Uterus (tissue), 4 donors: Measurements from ENCODE around the gene CUL4B. TPM values are rescaled to one million over a fixed set of nuclear protein-coding genes. Genes with fewer than 3 reads are reported as not detected.

Experiments
- DNase-seq, 2 donors: peaks; one replicate each; pipeline ENCODE4 v3.0.0-alpha.2; 2019 to 2020
- H3K27ac ChIP-seq, 2 donors: fragments of 200-600 bp; sonication (generic); 1 replicate in 1 of 2; 2 replicates in 1 of 2; pipeline ENCODE4 v1.5.1; 2016 to 2018
- H3K27me3 ChIP-seq, 2 donors: fragments of 200-600 bp; sonication (generic); one replicate each; pipeline ENCODE4 v1.5.1; 2018 to 2019; ENCODE audit warnings: control low read depth in 1 of 2
- H3K36me3 ChIP-seq, 2 donors: fragments of 200-600 bp; sonication (generic); one replicate each; pipeline ENCODE4 v1.5.1; 2019; ENCODE audit warnings: control low read depth in 1 of 2
- H3K4me1 ChIP-seq, 2 donors: fragments of 200-600 bp; sonication (generic); one replicate each; pipeline ENCODE4 v1.5.1; 2018 to 2019; ENCODE audit warnings: control low read depth in 1 of 2
- H3K4me3 ChIP-seq, 2 donors: fragments of 200-600 bp; sonication (generic); 1 replicate in 1 of 2; 2 replicates in 1 of 2; pipeline ENCODE4 v1.5.1; 2018 to 2019; ENCODE audit warnings: mild to moderate bottlenecking in 1 of 2
- H3K9me3 ChIP-seq, 2 donors: fragments of 200-600 bp; sonication (generic); one replicate each; pipeline ENCODE4 v1.5.1; 2019; ENCODE audit warnings: control low read depth in 1 of 2
- POLR2A ChIP-seq, 2 donors: fragments of 450-650 bp; IDR thresholded peaks; one replicate each; pipeline ENCODE4 v1.6.1; 2016; ENCODE audit warnings: antibody characterized with exemption in 2 of 2, mild to moderate bottlenecking in 1 of 2, moderate library complexity in 1 of 2
- intact Hi-C: fragments of 100-400 bp; cut with DNase I; formaldehyde crosslinking; loops from one replicate; pipeline ENCODE4 v1.15.1; 2023; ENCODE audit warnings: low total_unique reads
- total RNA-seq, 4 donors: library from RNA; depleted of rRNA in 3 of 4; stranded (reverse); fragments of >200 nt in 3 of 4; gene quantifications; one replicate each; pipeline versions ENCODE4 v1.1.0 to v1.2.4, GENCODE V29; 2014 to 2023
- TF ChIP-seq, protein P1 (sequence below), 4 experiments: fragments of 200-600 bp in 2 of 4; fragments of 450-650 bp in 2 of 4; sonication (generic) in 2 of 4; IDR thresholded peaks; one replicate each; pipeline ENCODE4 v1.5.1; 2016 to 2019; ENCODE audit warnings: antibody characterized with exemption in 4 of 4, mild to moderate bottlenecking in 2 of 4, moderate library complexity in 1 of 4
- donor health status: DM: yes; HTN: yes; CAD: no.

The CUL4B gene
- total RNA-seq, 4 donors from 2014 or later = 29.2 to 88.1 (median 44.0) TPM

DNA sequence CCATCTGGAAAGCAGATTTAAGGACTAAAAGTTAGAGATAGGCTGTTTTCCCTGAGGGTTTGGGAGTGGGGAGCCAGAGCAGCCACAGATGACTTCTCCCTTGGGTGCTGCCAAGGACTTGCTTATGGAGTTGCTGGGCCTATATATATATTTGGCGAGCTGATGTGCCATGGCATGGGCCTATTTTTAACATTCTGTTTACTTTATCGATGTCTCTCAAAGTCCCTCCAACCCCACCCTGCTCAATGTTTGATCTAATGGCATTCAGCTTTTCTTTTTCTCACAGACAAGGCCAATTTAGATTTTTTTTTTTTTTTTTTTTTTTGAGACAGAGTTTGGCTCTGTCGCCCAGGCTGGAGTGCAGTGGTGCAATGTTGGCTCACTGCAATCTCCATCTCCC is 6.1 kb upstream of the CUL4B start:
- TF ChIP-seq, protein P1, sequence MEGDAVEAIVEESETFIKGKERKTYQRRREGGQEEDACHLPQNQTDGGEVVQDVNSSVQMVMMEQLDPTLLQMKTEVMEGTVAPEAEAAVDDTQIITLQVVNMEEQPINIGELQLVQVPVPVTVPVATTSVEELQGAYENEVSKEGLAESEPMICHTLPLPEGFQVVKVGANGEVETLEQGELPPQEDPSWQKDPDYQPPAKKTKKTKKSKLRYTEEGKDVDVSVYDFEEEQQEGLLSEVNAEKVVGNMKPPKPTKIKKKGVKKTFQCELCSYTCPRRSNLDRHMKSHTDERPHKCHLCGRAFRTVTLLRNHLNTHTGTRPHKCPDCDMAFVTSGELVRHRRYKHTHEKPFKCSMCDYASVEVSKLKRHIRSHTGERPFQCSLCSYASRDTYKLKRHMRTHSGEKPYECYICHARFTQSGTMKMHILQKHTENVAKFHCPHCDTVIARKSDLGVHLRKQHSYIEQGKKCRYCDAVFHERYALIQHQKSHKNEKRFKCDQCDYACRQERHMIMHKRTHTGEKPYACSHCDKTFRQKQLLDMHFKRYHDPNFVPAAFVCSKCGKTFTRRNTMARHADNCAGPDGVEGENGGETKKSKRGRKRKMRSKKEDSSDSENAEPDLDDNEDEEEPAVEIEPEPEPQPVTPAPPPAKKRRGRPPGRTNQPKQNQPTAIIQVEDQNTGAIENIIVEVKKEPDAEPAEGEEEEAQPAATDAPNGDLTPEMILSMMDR (IDR thresholded peaks at IDR 0.05) = no peak
- TF ChIP-seq POLR2A (IDR thresholded peaks at IDR 0.05) = no peak
- DNase-seq = no peak
- Histone ChIP-seq H3K27me3 (no peaks in the 10 kb centered on the region), H3K9me3 (no peaks in the 10 kb centered on the region), H3K36me3 (no peaks in the 10 kb centered on the region), H3K27ac (no peak overlapping the region), H3K4me1 (no peaks in the 10 kb centered on the region), H3K4me3 (no peak overlapping the region)
- intact Hi-C loops = no loop called here

DNA sequence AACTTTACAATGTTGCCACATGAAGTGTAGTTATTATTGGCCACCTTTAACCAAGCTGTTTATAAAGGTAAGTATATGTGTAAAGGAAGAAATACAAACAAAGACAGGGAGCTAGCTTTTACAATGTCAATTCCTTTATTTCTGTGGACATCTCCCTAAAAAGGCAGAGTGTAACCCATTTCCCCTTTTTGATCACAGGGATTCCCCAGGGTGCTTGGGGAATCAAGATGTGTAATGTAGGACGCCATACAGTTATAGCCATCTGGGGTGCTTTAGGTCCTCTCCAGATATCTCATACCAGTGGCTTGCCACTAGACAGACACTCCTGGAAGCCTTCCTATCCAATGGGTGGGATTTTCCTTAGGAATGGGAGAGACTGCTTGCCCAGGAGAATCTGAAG is 4.2 kb upstream of the CUL4B start:
- H3K9me3 ChIP-seq = no peaks in the 10 kb centered on the region
- no peak for DNase-seq
- intact Hi-C loops = no loop called here
- no peaks in the 10 kb centered on the region for H3K36me3 ChIP-seq
- no peaks in the 10 kb centered on the region for H3K4me1 ChIP-seq
- no peak overlapping the region for H3K4me3 ChIP-seq
- TF ChIP-seq POLR2A (IDR thresholded peaks at IDR 0.05) = no peak
- TF ChIP-seq, protein P1 (IDR thresholded peaks at IDR 0.05) = no peak
- H3K27ac ChIP-seq = no peak overlapping the region
- H3K27me3 ChIP-seq = no peaks in the 10 kb centered on the region

DNA sequence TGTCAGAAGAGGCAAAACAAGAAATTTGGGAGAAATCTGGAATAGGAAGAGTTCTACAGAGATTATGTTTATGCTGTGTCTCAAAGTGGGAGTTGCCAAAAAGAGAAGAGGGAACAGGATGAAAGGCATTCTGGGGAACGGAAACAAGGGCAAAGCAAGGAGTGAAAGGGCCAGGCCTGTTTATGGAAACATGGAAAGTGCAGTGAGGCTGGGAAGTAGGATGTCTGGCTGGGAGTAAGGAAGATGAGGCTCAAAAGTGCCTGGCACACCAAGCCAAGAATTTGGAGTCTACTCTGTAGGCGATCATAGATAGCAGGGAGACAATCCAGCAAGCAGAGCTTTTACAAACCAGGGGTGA is 1.8 kb upstream of the CUL4B start:
- no peaks in the 10 kb centered on the region for H3K4me1 ChIP-seq
- H3K27me3 ChIP-seq = peaks cover 0 to 4% of the 10 kb centered on the region in 2 donors
- no peak for DNase-seq
- H3K4me3 ChIP-seq = no peak overlapping the region
- peak overlapping the region; percentile 87 to 97 for H3K27ac ChIP-seq
- intact Hi-C loops = no loop called here
- no peaks in the 10 kb centered on the region for H3K9me3 ChIP-seq
- TF ChIP-seq POLR2A (IDR thresholded peaks at IDR 0.05) = no peak
- TF ChIP-seq, protein P1 (IDR thresholded peaks at IDR 0.05) = no peak
- no peaks in the 10 kb centered on the region for H3K36me3 ChIP-seq

DNA sequence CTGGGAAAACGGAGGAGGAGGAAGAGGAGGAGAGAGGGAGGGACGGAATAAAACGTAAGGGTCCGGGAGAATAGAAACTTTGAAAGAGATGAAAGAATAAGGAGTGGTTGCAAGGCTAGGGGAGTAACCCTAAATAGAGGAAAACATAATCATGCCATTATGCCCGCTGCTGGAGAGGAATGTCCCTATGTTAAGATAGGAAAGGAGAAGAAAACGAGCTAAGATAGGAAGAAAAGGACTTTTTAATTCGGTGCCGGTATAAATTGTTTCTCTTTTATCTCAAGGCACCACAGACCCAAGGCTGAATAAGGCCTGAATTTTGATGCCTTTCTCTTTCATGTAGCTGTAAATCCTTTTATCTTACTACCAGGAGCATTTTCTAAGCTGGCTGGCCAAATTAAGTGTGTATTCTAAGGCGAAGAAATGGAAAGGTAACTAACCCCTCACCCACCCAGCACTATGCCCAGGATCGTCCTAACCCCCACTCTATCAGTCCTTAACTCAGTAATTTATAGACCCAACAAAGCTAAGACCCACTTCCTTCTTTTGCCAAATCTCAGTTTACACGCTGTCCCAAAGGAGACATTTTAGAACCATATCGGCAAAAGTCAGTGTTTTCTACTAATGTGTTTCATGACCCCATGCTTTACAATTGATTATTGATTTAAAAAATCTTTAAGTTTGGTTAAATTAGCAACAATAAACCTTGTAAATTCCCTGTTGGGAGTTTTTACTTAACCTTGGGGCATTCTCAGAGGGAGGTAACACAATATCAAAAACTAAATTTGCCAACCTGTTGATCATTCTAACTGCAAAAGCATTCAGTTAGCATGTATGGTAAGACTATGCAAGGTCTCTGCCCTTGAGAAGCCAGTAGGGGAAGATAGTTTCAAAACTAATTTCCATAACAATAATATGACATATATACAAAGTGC is 1.1 kb upstream of the CUL4B start:
- peak overlapping the region; percentile 25 to 30 for H3K4me3 ChIP-seq
- H3K4me1 ChIP-seq = no peaks in the 10 kb centered on the region
- TF ChIP-seq, protein P1 (IDR thresholded peaks at IDR 0.05) = no peak
- peak in 1 of 2 donors; percentile 69 for TF ChIP-seq POLR2A (IDR thresholded peaks at IDR 0.05)
- H3K27ac ChIP-seq = peak overlapping the region; percentile 87 to 97
- H3K9me3 ChIP-seq = no peaks in the 10 kb centered on the region
- intact Hi-C loops = no loop called here
- no peak for DNase-seq
- peaks cover 0 to 4% of the 10 kb centered on the region in 2 donors for H3K27me3 ChIP-seq
- H3K36me3 ChIP-seq = no peaks in the 10 kb centered on the region

DNA sequence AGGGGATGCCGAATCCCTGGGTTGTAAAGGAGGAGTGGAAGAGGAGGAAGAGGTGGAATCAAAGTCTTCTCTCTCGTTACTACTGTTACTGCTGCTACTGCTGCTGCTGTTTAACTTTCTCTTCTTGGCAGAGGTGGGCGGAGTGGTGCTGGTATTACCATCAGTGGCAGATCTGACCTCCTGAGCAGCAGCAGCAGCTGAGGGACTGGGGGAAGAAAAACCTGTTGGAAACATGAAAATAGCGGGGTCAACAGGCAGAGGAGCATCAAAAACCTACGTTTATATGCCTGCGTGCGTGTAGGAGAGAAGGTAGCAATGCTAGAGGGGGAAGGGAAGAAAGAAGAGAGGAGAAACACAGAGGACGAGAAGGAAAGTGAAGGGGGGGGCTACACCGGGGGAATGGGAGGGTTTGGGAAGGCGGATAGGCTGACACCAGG is 339 bp downstream of the CUL4B start:
- Histone ChIP-seq H3K9me3 (no peaks in the 10 kb centered on the region), H3K27ac (peak overlapping the region; percentile 97 to 98), H3K27me3 (peaks cover 0 to 4% of the 10 kb centered on the region in 2 donors), H3K36me3 (no peaks in the 10 kb centered on the region), H3K4me3 (peak overlapping the region; percentile 59 to 65), H3K4me1 (no peaks in the 10 kb centered on the region)
- intact Hi-C loops = no loop called here
- DNase-seq = peak in 1 of 2 donors; percentile 24
- TF ChIP-seq, protein P1 (IDR thresholded peaks at IDR 0.05) = no peak
- TF ChIP-seq POLR2A (IDR thresholded peaks at IDR 0.05) = no peak
